Kasumi-1 (cell line): ENCODE measurements around the gene PALD1.

Experiments
- DNase-seq, 2 experiments: peaks; one replicate each; lab custom pipeline; 2025; lab: John Stamatoyannopoulos, UW

PALD1 gene

DNA sequence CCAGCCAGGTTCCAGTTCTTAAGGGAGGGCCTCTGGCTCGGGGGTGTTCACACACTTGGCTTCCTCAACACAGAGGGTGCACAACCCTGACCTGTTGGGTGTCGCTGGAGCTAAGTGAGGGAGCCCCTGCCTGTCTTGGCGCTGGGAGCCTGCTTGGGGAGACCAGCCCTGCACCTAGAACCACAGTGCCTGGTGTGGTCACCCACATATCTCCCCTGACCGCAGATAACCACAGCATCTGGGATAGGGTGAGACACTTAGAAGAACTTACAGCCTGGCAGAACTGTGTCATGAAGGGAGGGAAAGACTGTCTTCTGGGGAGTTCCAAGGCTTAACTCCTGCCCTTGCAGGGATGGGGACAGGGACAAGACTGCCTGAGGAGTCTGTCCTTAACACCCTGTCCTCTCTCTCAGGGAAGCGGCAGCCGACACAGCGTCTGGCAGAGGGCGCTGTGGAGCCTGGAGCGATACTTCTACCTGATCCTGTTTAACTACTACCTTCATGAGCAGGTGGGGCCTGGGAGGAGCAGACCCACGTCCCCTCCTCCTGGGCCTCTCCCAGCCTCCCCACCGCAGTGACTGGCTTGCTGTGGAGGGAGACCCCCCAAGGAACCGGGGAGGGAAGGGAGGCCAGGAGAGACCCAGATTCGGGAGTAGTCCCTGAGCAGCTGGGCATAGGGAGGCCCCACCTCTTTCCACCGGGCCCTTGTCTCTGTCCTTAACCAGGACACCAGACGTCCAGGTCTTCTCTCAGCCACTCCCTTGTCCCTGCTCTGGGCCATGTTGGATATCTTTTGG lies 59.0 kb downstream of the PALD1 start:
- peak; percentile 40 to 52 for DNase-seq

GRCh38 chr10:70538195-70538520 lies 59.6 kb downstream of the PALD1 start:
- DNase-seq: no peak

- no peak for DNase-seq
These were observed 60.3 kb downstream of the PALD1 start for GRCh38 chr10:70538731-70539338.

GRCh38 chr10:70539471-70539870 lies 60.9 kb downstream of the PALD1 start:
- DNase-seq: no peak

- peak; percentile 27 to 55 for DNase-seq
These were observed 61.7 kb downstream of the PALD1 start for GRCh38 chr10:70540089-70540788.

DNA sequence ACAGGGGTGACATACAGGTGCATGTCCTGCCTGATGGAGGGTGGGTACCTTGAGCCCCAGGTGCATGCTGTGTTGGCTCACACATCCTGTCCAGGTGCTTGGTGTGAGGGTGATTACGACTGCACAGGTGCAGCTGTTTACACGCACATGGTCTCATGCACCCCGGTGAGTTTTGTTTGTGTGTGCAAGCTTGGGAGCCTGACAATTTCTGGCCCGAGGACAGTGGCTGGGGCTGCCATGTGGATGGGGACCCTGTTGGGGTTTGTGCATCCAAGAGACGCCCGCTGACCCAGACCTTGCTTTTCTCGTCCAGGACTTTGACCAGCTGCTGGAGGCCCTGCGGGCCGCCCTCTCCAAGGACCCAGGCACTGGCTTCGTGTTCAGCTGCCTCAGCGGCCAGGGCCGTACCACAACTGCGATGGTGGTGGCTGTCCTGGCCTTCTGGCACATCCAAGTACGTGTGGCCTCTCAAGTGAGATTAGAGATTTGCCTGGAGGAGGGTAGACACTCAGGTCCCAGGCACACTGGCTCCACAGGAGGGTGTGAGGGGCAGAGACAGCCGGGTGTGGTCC lies 62.3 kb downstream of the PALD1 start:
- DNase-seq: no peak

DNA sequence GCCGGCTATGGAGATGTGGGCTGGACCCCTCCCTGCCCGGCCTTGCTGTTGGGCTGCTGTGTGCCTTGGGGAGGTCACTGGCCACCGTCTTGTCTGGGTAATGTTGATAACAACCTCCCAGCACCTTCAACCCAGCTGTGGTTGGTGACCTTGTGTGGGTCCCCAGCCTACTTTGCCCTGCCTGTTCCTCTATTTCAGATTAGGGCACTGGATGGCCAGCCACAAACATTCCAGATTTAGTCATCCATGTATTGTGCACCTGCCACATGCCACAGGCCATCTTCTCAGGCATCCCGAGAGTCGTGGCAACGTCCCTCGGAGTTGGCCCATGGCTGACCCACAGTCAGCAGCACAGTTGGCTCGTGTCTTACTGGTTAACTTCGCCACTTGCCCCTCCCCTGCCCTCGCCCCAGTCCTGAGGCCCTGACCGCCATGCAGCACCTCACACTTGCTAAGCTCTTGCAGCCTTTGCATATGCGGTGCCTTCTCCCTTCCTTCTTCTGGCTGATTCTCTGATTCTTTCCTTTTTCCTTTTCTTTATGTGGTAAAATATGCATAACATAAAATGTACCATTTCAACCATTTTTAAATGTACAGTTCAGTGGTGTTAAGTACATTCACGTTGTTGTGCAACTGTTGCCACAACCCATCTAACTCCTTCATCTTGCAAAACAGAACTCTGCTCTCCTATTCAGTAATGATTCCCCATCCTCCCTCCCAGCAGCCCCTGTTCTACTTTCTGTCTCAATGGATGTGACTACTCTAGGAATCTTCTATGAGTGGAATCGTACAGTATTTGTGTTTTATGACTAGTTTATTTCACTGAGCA lies 63.4 kb downstream of the PALD1 start:
- DNase-seq: no peak

- DNase-seq: peak in 1 of 2 experiments; percentile 51
These were observed 64.0 kb downstream of the PALD1 start for GRCh38 chr10:70542565-70542938.

- no peak for DNase-seq
These were observed 65.3 kb downstream of the PALD1 start for GRCh38 chr10:70543911-70544310.

DNA sequence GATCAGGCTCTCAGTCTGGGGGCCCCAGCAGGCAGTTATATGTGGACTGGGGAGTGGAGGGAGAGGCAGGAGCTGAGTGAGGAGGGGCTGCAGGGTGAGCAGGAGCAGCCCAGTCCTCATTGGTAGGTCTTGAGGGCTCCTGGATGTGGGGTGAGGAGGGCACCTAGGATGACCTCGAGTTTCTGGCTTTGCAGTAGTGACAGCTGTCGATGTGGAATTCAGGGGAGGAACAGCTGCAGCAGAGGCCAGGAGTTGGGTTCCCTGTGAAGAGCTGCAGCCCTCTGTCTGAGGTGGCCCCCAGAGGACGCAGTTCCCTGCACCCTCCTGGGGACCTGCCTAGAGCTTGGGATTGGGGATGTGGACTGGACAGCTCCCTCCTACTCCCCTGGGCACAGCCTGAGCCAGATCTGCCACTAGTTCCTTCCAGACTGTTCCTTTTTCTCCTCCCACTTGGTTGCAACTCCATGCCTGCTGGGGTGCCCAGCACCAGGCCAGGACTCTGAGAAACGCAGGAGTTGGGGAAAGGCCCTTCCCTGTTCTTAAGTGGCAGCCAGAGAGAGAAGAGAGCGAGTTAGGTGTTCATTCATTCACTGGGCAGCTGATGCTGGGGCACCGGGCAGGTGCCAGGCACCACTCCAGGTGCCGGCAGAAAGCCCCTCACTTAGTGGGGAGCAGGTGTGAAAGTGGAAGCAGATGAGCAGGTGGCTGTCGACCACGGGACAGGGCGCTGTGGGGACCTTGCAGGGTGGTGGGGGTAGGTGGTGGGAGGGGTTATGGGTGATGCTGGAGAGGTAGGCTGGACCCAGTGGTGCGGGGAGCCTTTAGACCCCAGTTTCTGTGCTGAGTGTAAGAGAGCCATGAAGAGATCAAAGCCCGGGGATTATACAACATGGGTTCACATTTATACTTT lies 66.1 kb downstream of the PALD1 start:
- DNase-seq: no peak

GRCh38 chr10:70546584-70546983 lies 68.0 kb downstream of the PALD1 start:
- no peak for DNase-seq

GRCh38 chr10:70549351-70549961 lies 70.9 kb downstream of the PALD1 start:
- no peak for DNase-seq

DNA sequence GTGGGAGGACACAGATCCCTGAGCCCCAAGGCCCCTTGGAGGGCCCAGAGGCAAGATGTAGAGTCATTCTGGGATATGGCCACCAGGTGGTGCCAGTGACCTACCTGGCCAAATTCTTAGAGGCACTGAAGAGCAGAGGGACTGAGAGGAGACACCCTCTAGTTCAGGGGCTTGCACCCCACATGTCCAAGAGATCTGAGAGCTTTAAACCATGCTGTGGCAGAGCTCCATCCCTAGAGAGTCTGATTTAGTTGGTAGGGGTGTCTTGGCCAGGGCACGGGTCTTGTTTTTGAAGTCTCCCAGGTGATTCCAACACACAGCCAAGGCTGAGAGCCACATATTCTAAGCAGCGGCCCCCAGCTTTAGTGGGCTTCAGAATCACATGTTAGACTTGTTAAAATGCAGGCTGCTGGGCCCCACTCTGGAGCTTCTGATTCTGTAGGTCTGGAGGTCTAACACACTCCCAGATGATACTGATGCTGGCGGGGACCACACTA lies 71.4 kb downstream of the PALD1 start:
- DNase-seq: peak; percentile 70 to 80

- DNase-seq: no peak
These were observed 71.9 kb downstream of the PALD1 start for GRCh38 chr10:70550459-70550858.

DNA sequence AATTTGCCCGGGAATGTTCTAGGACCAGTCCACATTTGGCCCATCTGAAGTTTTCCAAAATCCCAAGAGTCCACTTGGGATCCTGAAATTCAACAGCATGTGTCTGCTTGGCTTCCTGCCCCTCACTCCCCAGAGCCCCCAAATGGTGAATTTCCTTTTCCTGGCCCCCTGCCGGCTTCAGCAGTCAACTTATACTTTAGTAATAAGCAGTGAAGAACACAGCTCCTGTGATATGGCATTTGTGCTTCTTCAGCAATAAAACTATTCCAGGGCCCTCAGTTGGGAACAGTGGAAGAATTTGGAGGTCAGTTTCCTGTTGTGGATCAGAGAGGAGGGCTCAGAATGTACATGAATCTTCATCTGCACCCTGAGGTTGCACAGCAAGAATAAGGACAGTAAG lies 72.9 kb downstream of the PALD1 start:
- no peak for DNase-seq

DNA sequence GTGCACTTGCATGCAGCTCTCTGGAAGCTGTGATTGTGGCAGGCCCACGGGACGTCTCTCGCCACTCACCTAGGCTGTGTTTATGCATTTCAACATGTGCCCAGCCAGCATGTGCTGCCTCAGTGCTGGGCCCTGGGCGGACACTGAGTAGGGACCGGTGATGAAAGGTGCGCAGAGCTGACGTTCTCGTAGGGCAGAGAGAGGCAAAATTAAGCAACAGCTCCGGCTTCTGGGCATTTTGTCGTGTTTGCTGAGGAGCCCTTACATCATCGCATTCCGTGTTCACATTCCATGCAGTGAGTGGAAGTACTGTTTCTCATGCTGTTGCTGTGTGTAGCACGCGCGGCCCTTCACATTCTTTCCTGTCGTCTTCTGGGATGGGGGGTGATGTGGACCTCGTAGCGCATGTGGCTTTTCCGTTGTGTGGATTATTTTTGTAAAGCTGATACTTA lies 73.4 kb downstream of the PALD1 start:
- DNase-seq: no peak

GRCh38 chr10:70552586-70552985 lies 74.0 kb downstream of the PALD1 start:
- DNase-seq: no peak

DNA sequence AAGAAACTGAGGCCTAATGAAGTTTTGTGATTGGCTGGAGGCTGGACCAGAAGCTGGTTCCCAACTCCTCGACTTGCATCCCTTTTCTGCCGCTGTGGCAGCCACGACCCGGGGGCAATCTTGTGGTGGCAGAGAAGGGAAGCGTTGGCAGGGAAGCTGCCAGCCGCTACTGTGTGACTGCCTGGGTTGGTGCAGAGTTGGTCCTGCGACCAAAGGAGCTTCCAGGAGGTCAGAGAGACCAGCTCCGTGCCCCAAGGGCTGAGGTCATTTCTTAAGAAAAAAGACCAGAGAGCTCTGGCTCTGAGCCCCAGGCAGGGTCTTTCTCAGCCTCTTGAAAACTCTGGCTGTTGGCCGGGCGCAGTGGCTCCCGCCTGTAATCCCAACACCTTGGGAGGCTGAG lies 76.8 kb downstream of the PALD1 start:
- DNase-seq: no peak

GRCh38 chr10:70557086-70557845 lies 78.7 kb downstream of the PALD1 start:
- DNase-seq: no peak
